Endothelial cell of umbilical vein (primary cell): Measurements from ENCODE around the gene NRARP. TPM values are rescaled to one million over a fixed set of nuclear protein-coding genes. Genes with fewer than 3 reads are reported as not detected.

ENCODE experiments used
- BruUV-seq: library from RNA; stranded (reverse); fragments of 400-500 nt; replicated peaks from 2 replicates; lab custom pipeline; 2021; lab: Mats Ljungman, UMichigan
- CTCF ChIA-PET: fragments of 300-600, 350-600 bp; sonication (Branson Sonifier 250); formaldehyde crosslinking; loops from one replicate; lab custom pipeline; 2021; ENCODE audit warnings: antibody characterized with exemption, inconsistent platforms; lab: Charles Lee
- POLR2A ChIA-PET: fragments of 300-600, 350-600 bp; sonication (Branson Sonifier 250); formaldehyde crosslinking; loops from one replicate; lab custom pipeline; 2021; ENCODE audit warnings: antibody characterized with exemption, inconsistent platforms; lab: Charles Lee
- DNase-seq: peaks from one replicate; pipeline ENCODE4 v3.0.0-alpha.2; 2011; ENCODE audit warnings: low read depth, low spot score
- FAIRE-seq: peaks from 2 replicates; lab custom pipeline; 2011; peaks lifted over from hg19 to GRCh38; lab: Jason Lieb, UNC
- H2AFZ ChIP-seq: 2 replicates; pipeline ENCODE4 v1.6.0; 2012; ENCODE audit warnings: low read depth, low read length, control low read depth, inconsistent platforms
- H3K27ac ChIP-seq: 2 replicates; pipeline ENCODE4 v1.5.1; 2011; ENCODE audit warnings: low read depth, mild to moderate bottlenecking, control low read depth, low read length, moderate library complexity; ENCODE audit not compliant: insufficient read depth
- H3K27me3 ChIP-seq, 2 experiments: 2 replicates each; pipeline versions ENCODE4 v1.6.0 to v1.6.1; 2011; ENCODE audit warnings: low read length in 2 of 2, mixed read lengths in 1 of 2; ENCODE audit not compliant: control insufficient read depth in 2 of 2, insufficient read depth in 2 of 2
- H3K36me3 ChIP-seq, 2 experiments: 2 replicates in 1 of 2; 3 replicates in 1 of 2; pipeline ENCODE4 v1.5.1; 2011; ENCODE audit warnings: low read length in 2 of 2, mild to moderate bottlenecking in 1 of 2, moderate library complexity in 1 of 2; ENCODE audit not compliant: control insufficient read depth in 2 of 2, insufficient read depth in 2 of 2; ENCODE audit errors: extremely low read depth in 1 of 2
- H3K4me1 ChIP-seq: 3 replicates; pipeline ENCODE4 v1.5.1; 2011; ENCODE audit warnings: mild to moderate bottlenecking, low read length; ENCODE audit not compliant: control insufficient read depth, insufficient read depth; ENCODE audit errors: extremely low read depth
- H3K4me2 ChIP-seq: 2 replicates; pipeline ENCODE4 v1.6.1; 2011; ENCODE audit warnings: low read length, control low read depth, mixed read lengths; ENCODE audit not compliant: insufficient read depth
- H3K4me3 ChIP-seq, 3 experiments: fragments of 200-600 bp in 1 of 3; sonication (generic), shearing (Covaris generic) in 1 of 3; replicated peaks in 1 of 3; 2 replicates each; pipeline ENCODE4 v1.5.1; 2011 to 2016; ENCODE audit warnings: control low read depth in 3 of 3, low read length in 3 of 3, mild to moderate bottlenecking in 2 of 3, inconsistent platforms in 1 of 3, low read depth in 1 of 3, moderate library complexity in 1 of 3; ENCODE audit not compliant: insufficient read depth in 1 of 3
- H3K79me2 ChIP-seq: 2 replicates; pipeline ENCODE4 v1.6.0; 2012; ENCODE audit warnings: low read length, inconsistent platforms; ENCODE audit not compliant: control insufficient read depth, insufficient read depth
- H3K9ac ChIP-seq: replicated peaks from 2 replicates; pipeline ENCODE3; 2011; ENCODE audit warnings: low read length, control low read depth; ENCODE audit not compliant: insufficient read depth; ENCODE audit errors: extremely low read depth
- H3K9me1 ChIP-seq: replicated peaks from 3 replicates; pipeline ENCODE4 v1.6.0; 2011; ENCODE audit warnings: mild to moderate bottlenecking, low read length; ENCODE audit not compliant: control insufficient read depth, insufficient read depth; ENCODE audit errors: extremely low read depth
- H3K9me3 ChIP-seq: replicated peaks from 2 replicates; pipeline ENCODE4 v1.5.1; 2012; ENCODE audit warnings: low read length, inconsistent platforms; ENCODE audit not compliant: control insufficient read depth, insufficient read depth
- H4K20me1 ChIP-seq: replicated peaks from 2 replicates; pipeline ENCODE3; 2011; ENCODE audit warnings: mild to moderate bottlenecking, low read length; ENCODE audit not compliant: control insufficient read depth, insufficient read depth; ENCODE audit errors: extremely low read depth
- CTCF ChIP-seq, 2 donors: IDR thresholded peaks; 1 replicate in 1 of 2; 2 replicates in 1 of 2; pipeline ENCODE4 v1.5.1; 2011; ENCODE audit warnings: low read length in 2 of 2, mild to moderate bottlenecking in 2 of 2, moderate library complexity in 2 of 2, control low read depth in 1 of 2, inconsistent platforms in 1 of 2, low read depth in 1 of 2; ENCODE audit not compliant: insufficient read depth in 1 of 2; ENCODE audit errors: extremely low read depth in 1 of 2
- EZH2 ChIP-seq: IDR thresholded peaks from 2 replicates; pipeline ENCODE4 v1.6.1; 2012; ENCODE audit warnings: borderline replicate concordance, low read depth, mild to moderate bottlenecking, moderate library complexity, low read length, inconsistent platforms; ENCODE audit not compliant: severe bottlenecking
- FOS ChIP-seq: IDR thresholded peaks from 2 replicates; pipeline ENCODE4 v1.6.1; 2011; ENCODE audit warnings: mild to moderate bottlenecking, low read length, moderate library complexity, borderline replicate concordance; ENCODE audit not compliant: insufficient read depth
- GATA2 ChIP-seq: IDR thresholded peaks from 2 replicates; pipeline ENCODE4 v1.7.0; 2011; ENCODE audit warnings: low read depth, mild to moderate bottlenecking, moderate library complexity, mixed read lengths, low read length; ENCODE audit not compliant: insufficient read length, insufficient read depth
- JUN ChIP-seq: IDR thresholded peaks from 2 replicates; pipeline ENCODE4 v1.6.1; 2011; ENCODE audit warnings: borderline replicate concordance, low read depth; ENCODE audit not compliant: insufficient read length, insufficient read depth
- MAX ChIP-seq: IDR thresholded peaks from 2 replicates; pipeline ENCODE4 v1.6.1; 2011; ENCODE audit not compliant: insufficient read depth, insufficient read length
- MYC ChIP-seq: IDR thresholded peaks from one replicate; pipeline ENCODE4 v1.6.1; 2011; ENCODE audit warnings: mild to moderate bottlenecking, low read depth, low read length
- POLR2A ChIP-seq: IDR thresholded peaks from 2 replicates; pipeline ENCODE4 v1.6.1; 2012; ENCODE audit warnings: low read depth, mild to moderate bottlenecking, control low read depth, low read length
- dilution Hi-C: fragments of 300-500 bp; cut with MboI; formaldehyde crosslinking; loops from one replicate; pipeline ENCODE4 v1.15.0; 2019; ENCODE audit warnings: low sequenced_read_pairs; ENCODE audit not compliant: extremely low pct_ligation_motif_present
- intact Hi-C: fragments of 100-400 bp; cut with micrococcal nuclease; formaldehyde crosslinking; loops from one replicate; pipeline ENCODE4 v1.10.0; 2022
- polyA plus RNA-seq, 4 experiments: library from polyadenylated mRNA; depleted of rRNA in 3 of 4; stranded (reverse) in 3 of 4; unstranded in 1 of 4; fragments of >200 nt; gene quantifications; 2 replicates each; pipeline versions ENCODE4 v1.2.1 to v1.2.3, GENCODE V29; 2011 to 2012; ENCODE audit warnings: missing spikeins in 1 of 4
- total RNA-seq: library from RNA; stranded (reverse); gene quantifications from 2 replicates; pipeline ENCODE4 v1.2.3, GENCODE V29; 2021

The NRARP gene
- total and polyA plus RNA-seq, 2 donors (not counting 3 experiments of a cell fraction or from before 2014, with no cell fraction given), result 50.0 to 72.9 TPM

DNA sequence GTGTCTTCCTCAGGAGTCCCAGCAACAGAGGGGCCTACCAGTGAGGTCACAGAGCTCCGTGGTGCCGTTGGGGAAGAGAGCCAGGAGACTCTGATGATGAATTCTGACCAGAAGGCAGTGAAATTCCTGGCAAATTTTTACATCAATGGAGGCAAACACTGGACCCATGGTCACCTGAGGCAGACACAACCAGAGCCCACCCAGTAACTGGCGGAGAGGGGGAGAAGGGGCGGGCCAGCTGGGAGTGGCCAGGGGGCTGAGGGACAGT, 50.9 kb downstream of the NRARP start, which contains the start of gene STPG3:
TSS of gene STPG3 (plus strand) at position 93 of the 268 bp plus-strand sequence. CDS start at position 94, 1 bp downstream.
- FAIRE-seq, result no peak
- Histone ChIP-seq H3K27ac (no peak within 1 kb of the TSS), H3K4me1 (peaks cover 8% of the 10 kb centered on the region), H3K9me1 (no peaks in the 10 kb centered on the region), H2AFZ (no peak within 1 kb of the TSS), H3K27me3 (no peaks in the 10 kb centered on the region), H4K20me1 (no peaks in the 10 kb centered on the region), H3K4me3 (no peak within 1 kb of the TSS), H3K79me2 (peaks cover 8% of the 10 kb centered on the region), H3K36me3 (no peaks in the 10 kb centered on the region), H3K4me2 (no peak within 1 kb of the TSS), H3K9me3 (no peaks in the 10 kb centered on the region), H3K9ac (no peak within 1 kb of the TSS)
- ChIA-PET CTCF (no interaction called here), POLR2A (interaction anchor here (0.6 to 4.9 kb wide), 2 partner anchors 9 to 34 kb away, joined by 5 to 66 read pairs; partner anchors contain the start of gene TUBB4B)
- BruUV-seq, result no TSS peak
- intact Hi-C loops (no loop called here), dilution Hi-C loops (no loop called here)
- no peak for DNase-seq
- no peak for TF ChIP-seq JUN
- TF ChIP-seq MYC, result no peak
- no peak for TF ChIP-seq EZH2
- TF ChIP-seq POLR2A, result no peak
- no peak for TF ChIP-seq FOS
- no peak for TF ChIP-seq GATA2
- TF ChIP-seq CTCF (IDR thresholded peaks at IDR 0.05; ENCODE audit: extremely low read depth in 1 of 2, insufficient read depth in 1 of 2, low read depth in 1 of 2, low read length in 2 of 2), result no peak
- no peak for TF ChIP-seq MAX
